GM12878 (cell line): ENCODE measurements around the gene NEK1. TPM values are rescaled to one million over a fixed set of nuclear protein-coding genes. Genes with fewer than 3 reads are reported as not detected.
A peak's percentile ranks its signal among the peaks of the same experiment; 100 is the strongest.

ENCODE experiments used
- ATAC-seq: fragments of 200-7000 bp; cut with Tn5 transposase; 3 replicates; pipeline ENCODE4 v1.9.1; 2020; ENCODE audit warnings: mild to moderate bottlenecking, moderate library complexity
- BruUV-seq: library from RNA; stranded (reverse); fragments of 400-500 nt; replicated peaks from 2 replicates; lab custom pipeline; 2021; lab: Mats Ljungman, UMichigan
- CTCF ChIA-PET: fragments of 300-600 bp; sonication (Branson Sonifier 250); formaldehyde crosslinking; extraction: SDS; loops from one replicate; lab custom pipeline; 2021; ENCODE audit warnings: inconsistent platforms; lab: Yijun Ruan, JAX
- POLR2A ChIA-PET: fragments of 350-600 bp; formaldehyde crosslinking; extraction: SDS; loops from one replicate; lab custom pipeline; 2021; ENCODE audit warnings: inconsistent platforms; lab: Charles Lee
- RAD21 ChIA-PET: fragments of 300-600 bp; sonication (Branson Sonifier 250); formaldehyde crosslinking; loops from one replicate; lab custom pipeline; 2023; ENCODE audit warnings: antibody characterized with exemption; ENCODE audit not compliant: unreplicated experiment; lab: Charles Lee
- SMC1A ChIA-PET: fragments of 300-600 bp; sonication (Branson Sonifier 250); formaldehyde crosslinking; loops from one replicate; lab custom pipeline; 2023; ENCODE audit not compliant: unreplicated experiment, uncharacterized antibody; lab: Charles Lee
- DNase-seq: peaks from one replicate; pipeline ENCODE4 v3.0.0-alpha.2; 2011; ENCODE audit warnings: low read depth, low spot score
- FAIRE-seq: peaks from 3 replicates; lab custom pipeline; 2011; peaks lifted over from hg19 to GRCh38; lab: Jason Lieb, UNC
- H2AFZ ChIP-seq: 2 replicates; pipeline ENCODE4 v1.6.0; 2011; ENCODE audit warnings: low read depth, low read length, control low read depth; ENCODE audit not compliant: control insufficient read depth
- H3K27ac ChIP-seq: 2 replicates; pipeline ENCODE4 v1.5.1; 2011; ENCODE audit warnings: control low read depth; ENCODE audit not compliant: control insufficient read depth, insufficient read depth
- H3K27me3 ChIP-seq, 2 experiments: replicated peaks in 1 of 2; 2 replicates each; pipeline versions ENCODE4 v1.6.0 to v1.6.1; 2011; ENCODE audit warnings: low read length in 1 of 2; ENCODE audit not compliant: control insufficient read depth in 2 of 2, insufficient read depth in 2 of 2
- H3K36me3 ChIP-seq, 2 experiments: 2 replicates each; pipeline ENCODE4 v1.5.1; 2011; ENCODE audit warnings: low read length in 1 of 2; ENCODE audit not compliant: control insufficient read depth in 2 of 2, insufficient read depth in 2 of 2
- H3K4me1 ChIP-seq: 2 replicates; pipeline ENCODE4 v1.6.1; 2011; ENCODE audit warnings: mild to moderate bottlenecking, low read length, moderate library complexity, mixed read lengths; ENCODE audit not compliant: control insufficient read depth, insufficient read depth
- H3K4me2 ChIP-seq: 2 replicates; pipeline ENCODE4 v1.6.0; 2011; ENCODE audit warnings: control low read depth; ENCODE audit not compliant: control insufficient read depth, insufficient read depth
- H3K4me3 ChIP-seq: fragments of 200-600 bp; sonication (generic); 2 replicates; pipeline ENCODE4 v1.5.1; 2016
- H3K79me2 ChIP-seq: 2 replicates; pipeline ENCODE4 v1.6.0; 2011; ENCODE audit warnings: low read length; ENCODE audit not compliant: control insufficient read depth, insufficient read depth
- H3K9ac ChIP-seq: 2 replicates; pipeline ENCODE4 v1.8.0; 2011; ENCODE audit warnings: low read length, control low read depth, mixed read lengths; ENCODE audit not compliant: control insufficient read depth, insufficient read depth
- H3K9me3 ChIP-seq: replicated peaks from 3 replicates; pipeline ENCODE4 v1.5.1; 2011; ENCODE audit warnings: mild to moderate bottlenecking, low read length; ENCODE audit not compliant: control insufficient read depth, insufficient read depth
- H4K20me1 ChIP-seq: 2 replicates; pipeline ENCODE4 v1.6.0; 2011; ENCODE audit not compliant: control insufficient read depth, insufficient read depth
- ATF7 ChIP-seq: fragments of 450-650 bp; IDR thresholded peaks from 2 replicates; pipeline ENCODE4 v1.6.1; 2016; ENCODE audit warnings: low read depth, mild to moderate bottlenecking
- BACH1 ChIP-seq: fragments of 450-650 bp; IDR thresholded peaks from 2 replicates; pipeline ENCODE4 v1.6.1; 2017; ENCODE audit warnings: mild to moderate bottlenecking, borderline replicate concordance
- BCL11A ChIP-seq: IDR thresholded peaks from 2 replicates; pipeline ENCODE4 v1.6.1; 2011; ENCODE audit warnings: low read depth, low read length
- JUNB ChIP-seq: IDR thresholded peaks from 2 replicates; pipeline ENCODE4 v1.6.1; 2016; ENCODE audit warnings: antibody characterized with exemption, mild to moderate bottlenecking
- MTA2 ChIP-seq: fragments of 450-650 bp; IDR thresholded peaks from 2 replicates; pipeline ENCODE4 v1.6.1; 2016; ENCODE audit warnings: low read depth, mild to moderate bottlenecking, moderate library complexity
- RB1 ChIP-seq: fragments of 450-650 bp; formaldehyde crosslinking; IDR thresholded peaks from 2 replicates; pipeline ENCODE4 v1.6.1; 2017; ENCODE audit warnings: mild to moderate bottlenecking, borderline replicate concordance
- RUNX3 ChIP-seq: IDR thresholded peaks from 2 replicates; pipeline ENCODE4 v1.6.1; 2012; ENCODE audit warnings: low read length, inconsistent platforms
- WGBS: methylation state at CpG from one replicate; pipeline ENCODE4 v1.1.6; 2016; ENCODE audit warnings: low lambda C conversion rate; ENCODE audit not compliant: insufficient replicate concordance, insufficient coverage; ENCODE audit errors: missing lambda C conversion rate; 5-methylcytosine and 5-hydroxymethylcytosine counted together
- in situ Hi-C: fragments of 300-500 bp; cut with MboI; formaldehyde crosslinking; loops from 9 replicates; pipeline ENCODE4 v1.14.3; 2018; ENCODE audit warnings: mixed read lengths
- intact Hi-C: fragments of 100-400 bp; cut with micrococcal nuclease; formaldehyde crosslinking; loops from one replicate; pipeline ENCODE4 v1.14.2; 2022; ENCODE audit not compliant: unreplicated experiment
- polyA plus RNA-seq, 11 experiments: library from polyadenylated mRNA; depleted of rRNA in 4 of 11; unstranded in 6 of 11; stranded (reverse) in 5 of 11; fragments of >200 nt; fragmentation: Nextera tagmentation in 4 of 11; fragmentation: Illumina TruSeq in 1 of 11; extraction: Ambion mirVana in 4 of 11; extraction: Trizol in 1 of 11; gene quantifications; 1 replicate in 1 of 11; 2 replicates in 10 of 11; pipeline versions ENCODE4 v1.2.1 to v1.2.3, GENCODE V29; 2011 to 2016; ENCODE audit warnings: inconsistent platforms in 2 of 11, missing spikeins in 2 of 11, low read depth in 1 of 11
- total RNA-seq, 4 experiments: library from RNA; depleted of rRNA in 3 of 4; stranded (reverse); fragments of >200 nt in 3 of 4; fragmentation: Illumina TruSeq in 1 of 4; extraction: Trizol in 1 of 4; gene quantifications; 2 replicates each; pipeline versions ENCODE4 v1.2.1 to v1.2.3, GENCODE V29; 2013 to 2021
- TF ChIP-seq, protein P1 (sequence below): fragments of 450-650 bp; IDR thresholded peaks from 2 replicates; pipeline ENCODE4 v1.6.1; 2017; ENCODE audit warnings: mild to moderate bottlenecking, moderate library complexity
- TF ChIP-seq, protein P2 (sequence below): fragments of 450-650 bp; formaldehyde crosslinking; IDR thresholded peaks from 2 replicates; pipeline ENCODE4 v1.4.0; 2022; ENCODE audit warnings: mild to moderate bottlenecking, moderate library complexity
- TF ChIP-seq, protein P3 (sequence below): fragments of 450-650 bp; IDR thresholded peaks from 2 replicates; pipeline ENCODE4 v1.6.1; 2017; ENCODE audit warnings: low read depth, mild to moderate bottlenecking, moderate library complexity

NEK1 gene
- total and polyA plus RNA-seq, 10 of the 15 experiments (the other 5 are each of a cell fraction or from before 2014, with no cell fraction given): 4.9 to 16.1 (median 7.5) TPM

DNA sequence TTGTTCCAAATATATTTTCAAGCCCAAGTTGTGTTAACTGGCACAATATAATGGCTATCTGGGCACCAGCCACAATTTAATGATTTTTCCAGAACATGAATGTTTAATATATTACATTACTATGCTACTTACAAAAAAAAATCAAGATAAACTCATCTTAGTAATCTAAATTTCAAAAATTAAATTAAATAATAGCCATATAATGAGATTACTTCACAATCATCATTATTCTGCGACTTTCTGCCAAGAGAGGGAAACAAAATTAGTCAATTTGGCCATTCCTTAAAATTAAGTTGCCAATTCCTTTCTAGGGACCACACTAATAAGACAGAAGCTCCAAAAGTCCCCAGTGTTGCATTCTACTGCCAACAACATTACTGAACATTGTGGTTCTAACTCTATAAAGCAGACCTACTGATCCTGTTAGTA, 7.5 kb downstream of the NEK1 start (continued):
- TF ChIP-seq, protein P1, sequence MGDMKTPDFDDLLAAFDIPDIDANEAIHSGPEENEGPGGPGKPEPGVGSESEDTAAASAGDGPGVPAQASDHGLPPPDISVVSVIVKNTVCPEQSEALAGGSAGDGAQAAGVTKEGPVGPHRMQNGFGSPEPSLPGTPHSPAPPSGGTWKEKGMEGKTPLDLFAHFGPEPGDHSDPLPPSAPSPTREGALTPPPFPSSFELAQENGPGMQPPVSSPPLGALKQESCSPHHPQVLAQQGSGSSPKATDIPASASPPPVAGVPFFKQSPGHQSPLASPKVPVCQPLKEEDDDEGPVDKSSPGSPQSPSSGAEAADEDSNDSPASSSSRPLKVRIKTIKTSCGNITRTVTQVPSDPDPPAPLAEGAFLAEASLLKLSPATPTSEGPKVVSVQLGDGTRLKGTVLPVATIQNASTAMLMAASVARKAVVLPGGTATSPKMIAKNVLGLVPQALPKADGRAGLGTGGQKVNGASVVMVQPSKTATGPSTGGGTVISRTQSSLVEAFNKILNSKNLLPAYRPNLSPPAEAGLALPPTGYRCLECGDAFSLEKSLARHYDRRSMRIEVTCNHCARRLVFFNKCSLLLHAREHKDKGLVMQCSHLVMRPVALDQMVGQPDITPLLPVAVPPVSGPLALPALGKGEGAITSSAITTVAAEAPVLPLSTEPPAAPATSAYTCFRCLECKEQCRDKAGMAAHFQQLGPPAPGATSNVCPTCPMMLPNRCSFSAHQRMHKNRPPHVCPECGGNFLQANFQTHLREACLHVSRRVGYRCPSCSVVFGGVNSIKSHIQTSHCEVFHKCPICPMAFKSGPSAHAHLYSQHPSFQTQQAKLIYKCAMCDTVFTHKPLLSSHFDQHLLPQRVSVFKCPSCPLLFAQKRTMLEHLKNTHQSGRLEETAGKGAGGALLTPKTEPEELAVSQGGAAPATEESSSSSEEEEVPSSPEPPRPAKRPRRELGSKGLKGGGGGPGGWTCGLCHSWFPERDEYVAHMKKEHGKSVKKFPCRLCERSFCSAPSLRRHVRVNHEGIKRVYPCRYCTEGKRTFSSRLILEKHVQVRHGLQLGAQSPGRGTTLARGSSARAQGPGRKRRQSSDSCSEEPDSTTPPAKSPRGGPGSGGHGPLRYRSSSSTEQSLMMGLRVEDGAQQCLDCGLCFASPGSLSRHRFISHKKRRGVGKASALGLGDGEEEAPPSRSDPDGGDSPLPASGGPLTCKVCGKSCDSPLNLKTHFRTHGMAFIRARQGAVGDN: no peak
- no peak for TF ChIP-seq BCL11A

DNA sequence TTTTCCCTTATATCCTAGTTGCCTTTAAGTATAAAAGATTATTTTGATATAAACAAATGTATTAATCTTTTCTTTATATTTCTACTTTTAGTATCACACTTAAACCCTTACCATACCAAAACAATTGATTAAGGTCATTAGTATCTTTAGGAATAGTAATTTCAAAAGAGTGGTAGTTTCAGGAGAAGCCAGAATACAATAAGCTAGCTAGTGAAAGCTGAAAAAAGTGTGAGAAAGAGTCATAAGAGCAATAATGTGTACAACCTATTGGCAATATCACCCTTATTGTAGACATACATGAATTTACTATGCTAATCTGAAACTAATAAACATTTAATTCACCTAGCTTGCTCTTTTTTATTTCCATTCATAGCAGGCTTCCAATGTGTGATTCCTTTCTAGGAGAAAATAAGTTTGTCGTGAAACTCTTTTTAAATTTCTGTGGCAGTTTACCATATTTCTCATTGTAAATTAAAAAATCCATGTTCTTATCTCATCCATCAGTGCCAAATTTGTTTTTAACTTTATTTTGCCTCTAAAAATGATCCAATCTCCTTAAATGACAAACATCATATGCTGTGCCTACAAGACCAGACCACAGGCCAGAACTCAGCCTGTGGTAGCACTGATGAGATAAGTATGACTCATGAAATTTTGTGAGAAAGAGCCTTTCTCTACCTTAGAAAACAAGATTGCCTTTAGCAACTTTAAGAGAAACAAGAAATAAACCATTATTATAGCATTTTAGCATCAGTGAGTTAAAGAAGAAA, 8.1 kb downstream of the NEK1 start:
- ChIA-PET RAD21 (no interaction called here), POLR2A (interaction anchor here (1.5 kb wide), 1 partner anchor 8 kb away, joined by 3 read pairs; the partner anchor contains the start of gene NEK1), SMC1A (interaction anchor here (1.2 kb wide), 1 partner anchor 23 kb away, joined by 5 read pairs; no protein-coding TSS in a partner anchor), CTCF (interaction anchor here (1.0 to 1.3 kb wide), 2 partner anchors 9 to 597 kb away, joined by 3 read pairs; no protein-coding TSS in a partner anchor)
- 100% methylated on average over 1 of the region's 1 CpG for WGBS
- peak; percentile 88 for ATAC-seq
- Histone ChIP-seq H3K4me1 (0 out of 2 replicates have a peak, but pooled peaks cover 8% of the 10 kb centered on the region), H3K79me2 (peaks cover 3% of the 10 kb centered on the region), H3K36me3 (peaks cover 0 to 12% of the 10 kb centered on the region in 2 experiments; a peak in 1 of 4 replicates), H2AFZ (no peak overlapping the region)
- no peak for FAIRE-seq
- in situ Hi-C loops: no loop called here
- no TSS peak for BruUV-seq
- no peak for DNase-seq
- intact Hi-C loops: no loop called here
- TF ChIP-seq RUNX3 (peak; percentile 57; the same call in 1 of the 2 replicates), ATF7 (0 out of 2 replicates have a peak, but pooled peaks have one; percentile 39), RB1 (no peak), JUNB (0 out of 2 replicates have a peak, but pooled peaks have one; percentile 25), BACH1 (peak; percentile 51; the same call in 1 of the 2 replicates), MTA2 (peak; percentile 60; the same call in 1 of the 2 replicates)
- TF ChIP-seq, protein P2, sequence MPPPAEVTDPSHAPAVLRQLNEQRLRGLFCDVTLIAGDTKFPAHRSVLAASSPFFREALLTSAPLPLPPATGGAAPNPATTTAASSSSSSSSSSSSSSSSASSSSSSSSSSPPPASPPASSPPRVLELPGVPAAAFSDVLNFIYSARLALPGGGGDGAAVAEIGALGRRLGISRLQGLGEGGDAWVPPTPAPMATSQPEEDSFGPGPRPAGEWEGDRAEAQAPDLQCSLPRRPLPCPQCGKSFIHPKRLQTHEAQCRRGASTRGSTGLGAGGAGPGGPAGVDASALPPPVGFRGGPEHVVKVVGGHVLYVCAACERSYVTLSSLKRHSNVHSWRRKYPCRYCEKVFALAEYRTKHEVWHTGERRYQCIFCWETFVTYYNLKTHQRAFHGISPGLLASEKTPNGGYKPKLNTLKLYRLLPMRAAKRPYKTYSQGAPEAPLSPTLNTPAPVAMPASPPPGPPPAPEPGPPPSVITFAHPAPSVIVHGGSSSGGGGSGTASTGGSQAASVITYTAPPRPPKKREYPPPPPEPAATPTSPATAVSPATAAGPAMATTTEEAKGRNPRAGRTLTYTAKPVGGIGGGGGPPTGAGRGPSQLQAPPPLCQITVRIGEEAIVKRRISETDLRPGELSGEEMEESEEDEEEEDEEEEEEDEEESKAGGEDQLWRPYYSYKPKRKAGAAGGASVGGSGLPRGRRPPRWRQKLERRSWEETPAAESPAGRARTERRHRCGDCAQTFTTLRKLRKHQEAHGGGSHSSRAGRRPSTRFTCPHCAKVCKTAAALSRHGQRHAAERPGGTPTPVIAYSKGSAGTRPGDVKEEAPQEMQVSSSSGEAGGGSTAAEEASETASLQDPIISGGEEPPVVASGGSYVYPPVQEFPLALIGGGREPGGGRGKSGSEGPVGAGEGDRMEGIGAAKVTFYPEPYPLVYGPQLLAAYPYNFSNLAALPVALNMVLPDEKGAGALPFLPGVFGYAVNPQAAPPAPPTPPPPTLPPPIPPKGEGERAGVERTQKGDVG (CRISPR knock-in tag): no peak
- TF ChIP-seq, protein P3, sequence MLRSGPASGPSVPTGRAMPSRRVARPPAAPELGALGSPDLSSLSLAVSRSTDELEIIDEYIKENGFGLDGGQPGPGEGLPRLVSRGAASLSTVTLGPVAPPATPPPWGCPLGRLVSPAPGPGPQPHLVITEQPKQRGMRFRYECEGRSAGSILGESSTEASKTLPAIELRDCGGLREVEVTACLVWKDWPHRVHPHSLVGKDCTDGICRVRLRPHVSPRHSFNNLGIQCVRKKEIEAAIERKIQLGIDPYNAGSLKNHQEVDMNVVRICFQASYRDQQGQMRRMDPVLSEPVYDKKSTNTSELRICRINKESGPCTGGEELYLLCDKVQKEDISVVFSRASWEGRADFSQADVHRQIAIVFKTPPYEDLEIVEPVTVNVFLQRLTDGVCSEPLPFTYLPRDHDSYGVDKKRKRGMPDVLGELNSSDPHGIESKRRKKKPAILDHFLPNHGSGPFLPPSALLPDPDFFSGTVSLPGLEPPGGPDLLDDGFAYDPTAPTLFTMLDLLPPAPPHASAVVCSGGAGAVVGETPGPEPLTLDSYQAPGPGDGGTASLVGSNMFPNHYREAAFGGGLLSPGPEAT: no peak
- TF ChIP-seq, all 136 proteins: peak for 5
- Histone ChIP-seq H3K9me3 (no peaks in the 10 kb centered on the region), H3K27me3 (no peaks in the 10 kb centered on the region), H4K20me1 (no peaks in the 10 kb centered on the region), H3K9ac (no peak overlapping the region), H3K4me3 (no peak overlapping the region), H3K27ac (no peak overlapping the region), H3K4me2 (no peak overlapping the region; the same call in 1 of the 2 replicates)
